Measurements from ENCODE around the gene HIVEP3.

HIVEP3 gene

DNA sequence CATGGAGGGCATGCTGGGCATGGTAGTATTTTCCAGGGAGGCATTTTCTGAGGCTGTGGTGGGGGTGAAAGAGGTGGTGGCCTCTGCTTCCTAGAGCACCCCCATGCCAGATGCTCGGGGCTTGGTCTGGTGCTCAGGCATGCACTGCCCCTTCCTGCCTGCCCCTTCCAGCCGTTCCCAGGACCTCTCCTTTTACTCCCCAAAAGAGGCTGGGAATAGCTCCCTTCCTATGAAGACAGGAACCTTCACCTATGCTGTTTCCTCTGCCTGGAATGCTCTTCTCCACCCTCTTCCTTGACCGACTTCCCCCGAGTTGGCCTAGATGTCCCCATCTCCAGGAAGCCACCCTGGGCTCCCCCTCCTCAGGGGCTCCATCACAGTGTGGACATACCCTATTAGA is 443.4 kb downstream of the HIVEP3 start:
- DNase-seq, result no peak

DNA sequence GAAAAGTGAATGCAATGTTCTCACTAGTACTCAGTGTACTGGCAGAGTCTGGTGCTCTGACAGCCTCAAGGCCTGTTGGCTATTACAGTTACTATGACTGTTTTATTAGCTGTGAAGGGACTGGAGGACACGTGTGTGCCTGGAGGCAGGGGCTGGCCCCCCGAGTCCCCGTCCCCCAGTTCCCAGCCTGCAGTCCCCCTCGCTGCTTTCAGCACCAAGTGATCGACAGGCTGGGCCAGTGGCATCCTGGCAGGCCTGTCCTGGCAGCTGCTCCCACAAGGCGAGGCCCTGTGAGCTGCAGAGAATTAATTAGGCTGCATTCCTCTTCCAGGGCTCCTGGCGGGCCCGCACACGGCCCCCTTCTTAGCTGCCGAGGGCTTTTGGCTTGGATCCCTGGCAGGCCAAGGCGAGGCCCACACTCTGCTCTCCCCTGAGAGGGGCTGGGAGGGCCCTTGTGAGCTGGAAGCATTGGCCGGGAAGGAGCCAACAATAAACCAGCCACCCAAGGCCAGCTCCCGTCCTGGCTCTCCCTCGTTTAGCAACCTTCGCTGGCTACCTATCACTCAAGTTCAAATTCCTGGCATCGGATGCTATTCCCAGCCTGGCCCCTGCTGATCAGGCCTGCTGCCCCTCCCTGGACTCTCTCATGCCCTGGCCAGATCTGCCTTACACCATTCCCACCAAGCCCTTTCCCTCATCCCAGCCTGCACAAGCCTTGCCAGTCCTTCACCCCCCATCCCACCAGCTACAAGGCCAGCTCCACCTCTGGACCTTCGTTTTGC is 444.0 kb downstream of the HIVEP3 start:
- DNase-seq, result no peak

DNA sequence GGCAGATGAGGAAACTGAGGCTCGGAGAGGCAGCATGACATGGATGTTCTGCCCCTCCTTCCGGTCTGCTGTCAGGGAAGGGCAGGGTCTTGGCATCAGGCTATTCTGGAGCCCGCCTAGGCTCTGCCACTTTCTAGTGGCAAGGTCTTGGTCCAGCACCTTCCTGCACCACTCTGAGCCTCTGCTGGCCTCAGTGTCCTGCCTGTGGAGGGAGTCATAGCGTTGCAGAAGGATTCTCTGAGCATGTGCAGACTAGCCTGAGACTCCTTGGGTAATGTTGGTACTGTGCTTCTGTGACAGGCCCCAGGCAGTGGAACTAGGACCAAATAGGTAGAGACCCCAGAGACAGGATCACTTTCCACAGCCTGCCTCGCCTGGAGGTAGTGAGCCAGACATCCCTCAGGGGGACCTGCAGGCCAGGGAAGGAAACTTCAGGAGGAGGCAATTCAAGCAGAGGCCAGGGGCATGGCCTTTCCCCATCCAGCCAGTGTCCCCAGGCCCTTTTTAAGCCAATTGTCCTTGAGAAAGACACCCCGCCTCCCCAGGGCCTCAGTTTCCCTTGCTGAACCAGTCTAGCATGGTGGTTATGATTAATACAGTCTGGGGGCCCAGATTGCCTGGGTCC is 444.9 kb downstream of the HIVEP3 start:
- no peak for DNase-seq

DNA sequence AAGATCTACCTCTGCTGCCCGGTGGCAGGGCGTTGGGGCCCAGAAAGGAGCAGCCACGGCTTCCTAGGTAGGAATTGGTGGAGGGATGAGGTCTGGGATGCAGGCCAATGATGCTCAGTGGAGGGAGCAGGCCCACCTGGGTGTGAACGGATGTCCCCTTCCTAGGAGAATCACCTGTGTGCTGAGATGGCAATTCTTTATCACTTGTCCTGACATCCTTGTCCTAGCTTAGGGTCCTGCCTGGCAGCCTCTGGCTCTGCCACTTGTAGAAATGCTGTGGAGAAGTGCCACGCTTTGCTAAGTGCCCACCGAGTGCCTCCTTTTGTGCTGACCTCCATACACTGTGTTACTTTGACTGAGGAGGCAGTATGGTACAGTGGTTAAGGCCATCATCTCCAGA is 447.1 kb downstream of the HIVEP3 start:
- DNase-seq, result no peak

DNA sequence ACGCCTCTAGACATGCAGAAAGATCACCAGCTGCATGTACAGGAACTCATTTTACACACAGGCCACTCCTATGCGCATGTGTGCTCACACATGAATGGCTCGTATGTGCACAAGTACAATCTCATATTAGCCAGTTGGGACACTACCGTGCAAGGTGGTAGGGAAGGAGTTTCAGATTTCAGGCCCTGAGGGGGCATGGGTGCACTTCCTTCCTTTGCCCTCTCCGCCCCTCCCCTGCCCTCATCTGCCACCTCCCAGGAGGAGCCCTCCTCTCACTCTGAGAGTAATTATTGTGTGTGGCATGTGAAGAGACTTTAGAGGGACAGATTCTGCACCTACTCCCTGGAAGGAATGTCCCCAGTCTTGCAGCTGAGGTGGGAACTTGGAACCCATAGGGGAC is 449.0 kb downstream of the HIVEP3 start:
- no peak for DNase-seq

DNA sequence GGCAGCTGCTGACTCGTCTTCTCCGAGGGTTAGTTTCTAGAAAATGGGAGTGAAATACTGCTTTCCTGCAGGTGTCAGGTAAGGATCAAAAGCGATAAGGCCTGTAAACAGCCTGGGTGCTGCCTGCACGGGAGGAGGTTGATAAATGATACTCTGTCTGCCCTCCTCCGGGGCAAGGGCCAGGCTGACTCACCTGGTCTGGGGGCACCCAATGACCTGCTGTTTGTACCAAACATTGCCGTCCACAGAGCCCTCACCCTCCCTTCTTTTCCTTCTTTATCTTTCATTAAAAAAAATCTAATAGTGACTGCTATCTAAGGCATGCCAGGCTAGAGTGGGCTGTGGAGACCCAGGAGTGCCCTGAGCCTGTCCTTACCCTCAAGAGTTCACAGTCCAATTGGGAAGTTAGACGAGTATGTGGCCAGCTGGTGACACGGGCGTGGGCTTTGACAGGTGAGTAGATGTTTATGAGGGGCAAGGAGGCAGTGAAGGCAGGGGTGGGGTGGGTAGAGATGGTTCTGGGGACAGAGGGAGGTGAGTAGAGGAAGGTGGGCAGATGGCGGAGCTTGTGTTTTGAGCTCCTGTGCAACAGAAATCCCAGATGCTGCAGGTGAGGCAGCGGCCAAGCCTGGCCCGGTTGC is 450.5 kb downstream of the HIVEP3 start:
- DNase-seq, result no peak

DNA sequence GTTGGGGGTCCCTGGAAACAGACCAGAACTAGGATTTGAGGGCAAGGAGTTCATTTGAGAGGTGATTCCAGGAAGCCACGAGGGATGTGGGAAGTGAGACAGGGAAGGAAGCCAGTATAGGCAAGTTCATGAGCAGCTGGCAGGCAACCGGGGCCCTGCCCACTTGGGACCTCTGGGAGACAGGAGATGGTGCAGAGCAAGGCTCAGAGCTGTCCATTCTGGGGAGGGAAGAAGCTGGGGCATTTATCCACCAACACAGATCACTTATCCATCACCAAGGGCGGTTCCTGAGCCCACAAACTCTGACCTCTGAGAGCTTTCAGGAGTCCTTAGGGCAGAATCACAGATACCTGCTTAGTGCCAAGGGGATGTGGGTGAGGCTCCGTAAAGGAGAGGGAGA is 451.0 kb downstream of the HIVEP3 start:
- DNase-seq, result no peak

DNA sequence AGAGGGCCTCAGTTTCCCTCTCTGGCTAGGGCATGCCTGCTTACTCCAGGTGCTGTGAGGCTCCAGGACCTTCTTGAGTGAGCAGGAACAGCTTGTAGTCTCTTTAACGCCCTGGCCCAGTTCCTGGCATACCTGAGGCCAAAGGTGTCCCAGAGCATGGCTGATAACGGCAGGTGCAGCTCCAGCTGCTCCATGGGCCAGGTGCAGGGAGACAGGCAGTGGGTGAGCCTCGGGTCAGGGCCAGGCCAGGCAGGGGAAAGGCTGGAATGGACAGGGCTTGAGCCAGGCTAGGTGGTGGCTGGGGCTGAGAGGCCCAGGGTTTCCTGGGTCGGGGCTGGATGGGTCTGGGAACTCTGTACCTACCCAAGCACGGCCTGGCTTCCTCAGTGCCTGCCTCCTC is 452.6 kb downstream of the HIVEP3 start:
- DNase-seq, result no peak

DNA sequence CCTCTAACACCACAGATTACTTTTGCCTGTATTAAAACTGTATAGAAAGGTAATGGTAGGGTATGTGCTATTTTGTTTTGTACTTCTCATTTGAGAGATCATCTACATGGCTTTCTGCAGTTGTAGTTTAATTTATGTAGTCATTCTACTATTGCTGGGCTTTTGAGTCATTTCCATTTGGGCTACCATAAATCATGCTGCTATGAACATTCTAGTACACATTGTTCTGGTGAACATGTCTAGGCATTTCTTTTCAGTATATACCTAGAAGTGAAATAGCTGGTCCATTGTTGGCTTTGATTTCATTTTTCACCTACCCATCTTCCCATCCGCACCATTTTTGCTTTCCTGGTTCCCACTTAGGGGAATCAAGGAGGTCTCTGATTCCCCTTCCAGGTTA is 453.0 kb downstream of the HIVEP3 start:
- no peak for DNase-seq

DNA sequence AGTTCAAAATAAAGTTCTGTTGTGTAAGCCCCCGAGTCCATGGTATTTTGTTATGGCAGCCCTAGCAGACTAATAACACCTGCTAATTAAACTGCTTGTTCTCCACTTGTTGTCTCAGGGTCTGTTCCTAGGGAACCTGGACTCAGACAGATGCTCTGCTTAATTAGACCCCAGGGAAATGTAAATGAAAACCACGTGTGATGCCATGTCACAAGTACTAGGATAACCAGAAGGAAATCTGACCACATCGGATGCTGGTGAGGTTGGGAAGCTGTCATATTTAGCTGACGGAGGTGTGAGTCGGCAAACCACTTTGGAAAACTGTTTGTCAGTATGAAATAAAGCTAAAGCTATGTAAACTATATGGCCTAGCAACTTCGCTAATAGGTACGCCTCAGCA is 453.8 kb downstream of the HIVEP3 start:
- DNase-seq, result no peak

DNA sequence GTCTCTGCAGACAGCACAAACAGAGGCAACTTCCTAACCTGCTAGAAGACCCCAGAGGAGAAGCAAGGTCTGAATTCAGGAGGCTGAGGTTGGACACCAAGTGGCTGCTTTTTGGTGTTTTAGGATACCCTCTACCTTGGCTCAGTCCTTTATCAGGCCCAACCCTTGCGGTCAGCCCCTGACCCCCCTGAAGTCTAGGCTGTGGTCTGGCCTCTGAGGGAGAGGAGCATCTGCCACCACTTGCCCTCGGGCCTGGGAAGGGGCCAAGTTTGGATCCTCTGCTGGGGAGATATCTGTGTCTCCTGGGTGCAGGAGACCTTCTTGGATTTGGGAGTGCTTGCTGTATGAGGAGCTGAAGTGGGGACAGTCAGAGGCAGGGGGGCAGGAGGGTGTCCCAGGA is 455.2 kb downstream of the HIVEP3 start:
- DNase-seq, result no peak

DNA sequence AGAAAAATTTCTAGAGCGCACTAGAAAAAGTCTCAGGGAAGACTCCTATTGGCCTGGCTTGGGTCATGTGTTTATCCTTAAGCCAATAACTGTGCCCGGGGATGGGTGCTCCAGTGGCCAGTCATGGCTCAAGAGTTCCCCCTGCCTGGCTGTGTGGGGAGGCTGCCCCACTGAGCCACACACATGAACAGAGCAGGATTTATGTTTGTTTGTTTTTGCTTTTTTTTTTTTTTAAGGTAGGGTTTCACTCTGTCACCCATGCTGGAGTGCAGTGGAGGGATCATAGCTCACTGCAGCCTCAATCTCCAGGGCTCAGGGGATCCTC is 456.1 kb downstream of the HIVEP3 start:
- DNase-seq, result no peak

DNA sequence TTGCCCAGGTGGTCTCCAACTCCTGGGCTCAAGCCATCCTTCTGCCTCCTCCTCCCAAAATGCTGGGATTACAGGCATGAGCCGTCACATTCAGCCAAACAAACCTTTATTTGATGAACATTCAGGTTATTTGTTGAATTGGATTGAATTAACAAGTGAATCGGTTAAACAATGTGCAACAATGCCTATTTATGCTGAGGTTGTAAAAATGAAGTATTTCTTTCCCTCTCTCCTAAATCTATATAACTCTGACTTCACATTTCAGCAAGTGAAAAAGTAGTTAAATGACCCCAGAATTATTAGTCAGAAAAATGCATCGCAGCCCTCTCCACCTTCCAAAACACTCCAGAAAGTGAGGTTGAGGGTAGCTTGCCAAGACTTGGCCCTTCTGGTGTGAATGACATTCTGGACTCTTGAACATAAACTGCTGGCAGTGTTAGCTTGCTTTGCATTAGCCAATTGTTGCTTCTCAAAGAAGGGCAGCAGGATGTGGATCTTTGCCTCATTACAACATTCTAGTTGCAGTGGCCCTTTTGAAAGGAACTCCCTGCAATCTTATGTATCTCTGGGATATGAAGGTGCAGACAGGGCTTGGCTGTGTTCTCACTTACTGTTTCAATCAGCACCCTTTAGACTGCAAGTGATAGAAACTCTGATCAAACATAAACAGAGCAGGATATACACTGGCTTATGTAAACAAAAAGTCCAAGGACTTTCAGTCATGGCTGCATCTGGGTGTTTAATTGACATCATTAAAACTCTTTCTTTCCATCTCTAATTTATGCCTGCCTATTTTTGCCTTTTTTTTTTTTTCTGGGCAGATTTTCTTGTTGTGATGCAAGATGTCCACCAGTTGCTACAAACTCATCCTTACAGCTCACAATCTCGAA is 456.7 kb downstream of the HIVEP3 start:
- DNase-seq, result no peak

DNA sequence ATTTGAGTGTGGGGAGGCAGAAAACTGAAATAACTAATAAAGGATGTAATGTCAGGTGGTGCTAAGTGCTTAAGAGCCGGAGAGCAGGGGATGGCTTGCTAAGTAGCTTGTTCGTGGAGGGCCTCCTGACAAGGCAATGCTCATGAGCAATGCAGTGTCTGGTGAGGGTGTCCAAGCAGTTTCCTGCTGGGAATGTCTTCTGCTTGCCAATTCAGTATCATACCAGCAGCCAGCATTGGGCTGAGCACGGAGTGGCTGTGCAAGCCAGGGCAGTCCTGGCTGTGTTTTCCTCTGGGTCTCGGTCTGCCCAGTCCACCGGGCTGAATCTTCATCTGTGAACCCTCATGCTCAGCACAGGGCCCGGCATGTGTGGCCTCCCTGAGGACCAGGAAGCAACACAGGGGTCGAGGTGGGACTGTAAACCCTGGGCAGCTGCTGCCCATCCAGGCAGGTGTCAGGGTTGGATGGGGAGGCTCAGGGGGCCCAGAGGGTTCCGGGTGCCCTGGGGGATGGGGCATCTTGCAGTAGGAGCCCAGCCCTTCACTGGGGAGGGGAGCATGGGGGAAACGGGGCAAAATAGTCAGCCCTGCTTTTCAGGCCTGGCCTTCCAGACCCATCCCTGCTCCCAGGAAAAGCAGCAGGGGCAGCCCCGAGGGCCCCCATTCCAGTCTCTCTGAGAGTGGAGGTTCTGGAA is 461.7 kb downstream of the HIVEP3 start:
- no peak for DNase-seq
